Transverse colon (tissue), 4 donors: Measurements from ENCODE around the gene ZBTB4. TPM values are rescaled to one million over a fixed set of nuclear protein-coding genes. Genes with fewer than 3 reads are reported as not detected.

ENCODE experiments used
- DNase-seq: peaks from one replicate; pipeline ENCODE4 v3.0.0-alpha.2; 2019
- H3K27ac ChIP-seq, 4 donors: fragments of 200-600 bp; sonication (generic); 2 replicates each; pipeline ENCODE4 v1.5.1; 2016 to 2018; ENCODE audit warnings: inconsistent platforms in 4 of 4
- H3K27me3 ChIP-seq: fragments of 200-600 bp; sonication (generic); 2 replicates; pipeline ENCODE4 v1.5.1; 2017; ENCODE audit warnings: inconsistent platforms
- H3K36me3 ChIP-seq, 4 donors: fragments of 200-600 bp; sonication (generic); 2 replicates each; pipeline ENCODE4 v1.5.1; 2017 to 2019; ENCODE audit warnings: inconsistent platforms in 4 of 4
- H3K4me1 ChIP-seq, 4 donors: fragments of 200-600 bp; sonication (generic); 2 replicates each; pipeline ENCODE4 v1.5.1; 2017 to 2020; ENCODE audit warnings: inconsistent platforms in 4 of 4
- H3K4me3 ChIP-seq, 4 donors: fragments of 200-600 bp; sonication (generic); 1 replicate in 1 of 4; 2 replicates in 3 of 4; pipeline versions ENCODE4 v1.5.1 to v1.6.1; 2017 to 2019; ENCODE audit warnings: inconsistent platforms in 4 of 4
- H3K9me3 ChIP-seq, 2 donors: fragments of 200-600 bp; sonication (generic); 2 replicates each; pipeline ENCODE4 v1.5.1; 2017 to 2019; ENCODE audit warnings: inconsistent platforms in 2 of 2
- CTCF ChIP-seq, 5 experiments: fragments of 200-600 bp in 3 of 5; fragments of 450-650 bp in 2 of 5; sonication (generic) in 3 of 5; IDR thresholded peaks; 1 replicate in 2 of 5; 2 replicates in 3 of 5; pipeline ENCODE4 v1.5.1; 2016 to 2017; ENCODE audit warnings: antibody characterized with exemption in 5 of 5, inconsistent platforms in 3 of 5, mild to moderate bottlenecking in 2 of 5, moderate library complexity in 1 of 5
- EP300 ChIP-seq: sonication (generic); formaldehyde crosslinking; IDR thresholded peaks from one replicate; pipeline ENCODE4 v1.6.1; 2017; ENCODE audit warnings: antibody characterized with exemption, low read depth
- POLR2A ChIP-seq: fragments of 450-650 bp; IDR thresholded peaks from one replicate; pipeline ENCODE4 v1.6.1; 2016; ENCODE audit warnings: antibody characterized with exemption, mild to moderate bottlenecking, moderate library complexity
- POLR2AphosphoS5 ChIP-seq, 3 donors: sonication (generic); formaldehyde crosslinking; IDR thresholded peaks; one replicate each; pipeline ENCODE4 v1.6.1; 2016; ENCODE audit warnings: antibody characterized with exemption in 3 of 3
- WGBS, 2 donors: methylation state at CpG; one replicate each; pipeline ENCODE4 v1.1.5; 2018; ENCODE audit warnings: low coverage in 1 of 2; 5-methylcytosine and 5-hydroxymethylcytosine counted together
- in situ Hi-C, 4 donors: fragments of 200-750 bp; cut with MboI; loops; one replicate each; pipeline versions ENCODE4 v1.15.0 to v1.15.1; 2017; ENCODE audit warnings: low sequenced_read_pairs in 3 of 4, low pct_ligation_motif_present in 1 of 4, low pct_unique_long_range_greater_than_20kb in 1 of 4
- intact Hi-C: fragments of 100-400 bp; cut with DNase I; formaldehyde crosslinking; loops from one replicate; pipeline ENCODE4 v1.15.1; 2023; ENCODE audit warnings: low total_unique reads
- total RNA-seq, 4 donors: library from RNA; depleted of rRNA; stranded (reverse); fragments of >200 nt; gene quantifications; one replicate each; pipeline ENCODE4 v1.1.0, GENCODE V29; 2016

The ZBTB4 gene, protein sequence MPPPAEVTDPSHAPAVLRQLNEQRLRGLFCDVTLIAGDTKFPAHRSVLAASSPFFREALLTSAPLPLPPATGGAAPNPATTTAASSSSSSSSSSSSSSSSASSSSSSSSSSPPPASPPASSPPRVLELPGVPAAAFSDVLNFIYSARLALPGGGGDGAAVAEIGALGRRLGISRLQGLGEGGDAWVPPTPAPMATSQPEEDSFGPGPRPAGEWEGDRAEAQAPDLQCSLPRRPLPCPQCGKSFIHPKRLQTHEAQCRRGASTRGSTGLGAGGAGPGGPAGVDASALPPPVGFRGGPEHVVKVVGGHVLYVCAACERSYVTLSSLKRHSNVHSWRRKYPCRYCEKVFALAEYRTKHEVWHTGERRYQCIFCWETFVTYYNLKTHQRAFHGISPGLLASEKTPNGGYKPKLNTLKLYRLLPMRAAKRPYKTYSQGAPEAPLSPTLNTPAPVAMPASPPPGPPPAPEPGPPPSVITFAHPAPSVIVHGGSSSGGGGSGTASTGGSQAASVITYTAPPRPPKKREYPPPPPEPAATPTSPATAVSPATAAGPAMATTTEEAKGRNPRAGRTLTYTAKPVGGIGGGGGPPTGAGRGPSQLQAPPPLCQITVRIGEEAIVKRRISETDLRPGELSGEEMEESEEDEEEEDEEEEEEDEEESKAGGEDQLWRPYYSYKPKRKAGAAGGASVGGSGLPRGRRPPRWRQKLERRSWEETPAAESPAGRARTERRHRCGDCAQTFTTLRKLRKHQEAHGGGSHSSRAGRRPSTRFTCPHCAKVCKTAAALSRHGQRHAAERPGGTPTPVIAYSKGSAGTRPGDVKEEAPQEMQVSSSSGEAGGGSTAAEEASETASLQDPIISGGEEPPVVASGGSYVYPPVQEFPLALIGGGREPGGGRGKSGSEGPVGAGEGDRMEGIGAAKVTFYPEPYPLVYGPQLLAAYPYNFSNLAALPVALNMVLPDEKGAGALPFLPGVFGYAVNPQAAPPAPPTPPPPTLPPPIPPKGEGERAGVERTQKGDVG
- total RNA-seq: 10 to 100 TPM; 18.3 to 48.6 (median 23.2) TPM

- Histone ChIP-seq H3K4me3 (peak within 1 kb of the TSS; percentile 70 to 100 (median 94)), H3K9me3 (no peaks in the 10 kb centered on the region), H3K36me3 (no peaks in the 10 kb centered on the region), H3K27ac (peak within 1 kb of the TSS; percentile 95 to 100 (median 99)), H3K4me1 (peaks cover 17 to 49% (median 33%) of the 10 kb centered on the region in 4 donors), H3K27me3 (no peaks in the 10 kb centered on the region)
- 1% methylated on average over 29 of the region's 92 CpGs; no CpG with 5 or more reads in 1 of the 2 donors for WGBS, 2 donors
- peak; percentile 66 for DNase-seq
- in situ Hi-C loops: no loop called here
- TF ChIP-seq POLR2A (peak; percentile 62), POLR2AphosphoS5 (IDR thresholded peaks at IDR 0.05) (peak; percentile 59 to 81 (median 76)), CTCF (IDR thresholded peaks at IDR 0.05) (no peak), EP300 (no peak)
- intact Hi-C loops: no loop called here
These were observed at the start of gene ZBTB4 for GRCh38 chr17:7479213-7480088. Gene ZBTB4, minus strand, starts transcription at chr17:7479631. Its CDS starts 12,830 bp downstream, at chr17:7466801.

- no peak for DNase-seq
- in situ Hi-C loops: no loop called here
- no peaks in the 10 kb centered on the region for H3K27me3 ChIP-seq
- peaks cover 3 to 6% of the 10 kb centered on the region in 2 donors for H3K9me3 ChIP-seq
- H3K36me3 ChIP-seq: no peaks in the 10 kb centered on the region
- no peak overlapping the region for H3K4me3 ChIP-seq
- intact Hi-C loops: no loop called here
- no peaks in the 10 kb centered on the region for H3K4me1 ChIP-seq
- no peak for TF ChIP-seq CTCF (IDR thresholded peaks at IDR 0.05)
- TF ChIP-seq POLR2AphosphoS5 (IDR thresholded peaks at IDR 0.05): no peak
- TF ChIP-seq EP300: no peak
- no peak for TF ChIP-seq POLR2A
- H3K27ac ChIP-seq: no peak overlapping the region
These were observed 49.4 kb upstream of the ZBTB4 start for GRCh38 chr17:7528842-7529241.

- TF ChIP-seq CTCF (IDR thresholded peaks at IDR 0.05): peak; percentile 35 to 50 (median 40)
- no peak for TF ChIP-seq POLR2AphosphoS5 (IDR thresholded peaks at IDR 0.05)
- peak; percentile 31 for DNase-seq
- Histone ChIP-seq H3K27ac (no peak overlapping the region), H3K4me1 (no peaks in the 10 kb centered on the region), H3K36me3 (no peaks in the 10 kb centered on the region), H3K27me3 (no peaks in the 10 kb centered on the region), H3K4me3 (no peak overlapping the region), H3K9me3 (no peaks in the 10 kb centered on the region)
- in situ Hi-C loops: no loop called here
- intact Hi-C loops: no loop called here
- 43 to 47% methylated on average over 6 to 10 of the region's 10 CpGs for WGBS, 2 donors
These were observed 43.6 kb upstream of the ZBTB4 start for GRCh38 chr17:7523033-7523432.
